K562 (cell line): Measurements from ENCODE around the gene ALG11. TPM values are rescaled to one million over a fixed set of nuclear protein-coding genes. Genes with fewer than 3 reads are reported as not detected.

Source experiments
- ARHGAP35 ChIP-seq: fragments of 450-650 bp; IDR thresholded peaks from 2 replicates; pipeline ENCODE4 v1.6.1; 2018; ENCODE audit not compliant: partially characterized antibody
- ARID3A ChIP-seq: IDR thresholded peaks from 2 replicates; pipeline ENCODE4 v1.6.1; 2012; ENCODE audit warnings: low read depth, low read length, improper control_type of control experiment, borderline replicate concordance
- CTBP1 ChIP-seq: fragments of 450-650 bp; IDR thresholded peaks from 2 replicates; pipeline ENCODE4 v1.6.1; 2016; ENCODE audit warnings: borderline replicate concordance
- CUX1 ChIP-seq: fragments of 200-800 bp; sonication (Bioruptor generic); IDR thresholded peaks from 2 replicates; pipeline ENCODE4 v1.6.1; 2016; ENCODE audit warnings: missing genetic modification characterization, missing compliant biosample characterization
- ELF4 ChIP-seq: fragments of 450-650 bp; formaldehyde crosslinking; IDR thresholded peaks from 2 replicates; pipeline ENCODE4 v1.4.0; 2022; ENCODE audit warnings: missing genetic modification characterization
- GMEB1 ChIP-seq: fragments of 250-450 bp; sonication (Bioruptor Pico); IDR thresholded peaks from 2 replicates; pipeline ENCODE4 v1.4.0; 2020; ENCODE audit warnings: mild to moderate bottlenecking
- HEY1 ChIP-seq: fragments of 250-450 bp; sonication (Bioruptor Pico); IDR thresholded peaks from 2 replicates; pipeline ENCODE4 v1.5.0; 2020; ENCODE audit warnings: mild to moderate bottlenecking, moderate library complexity, borderline replicate concordance
- MCM3 ChIP-seq: fragments of 450-650 bp; IDR thresholded peaks from 2 replicates; pipeline ENCODE4 v1.6.1; 2016
- MCM5 ChIP-seq: fragments of 450-650 bp; IDR thresholded peaks from 2 replicates; pipeline ENCODE4 v1.6.1; 2016; ENCODE audit warnings: low read depth
- MCM7 ChIP-seq, 2 experiments: fragments of 450-650 bp; IDR thresholded peaks; 2 replicates each; pipeline ENCODE4 v1.6.1; 2016 to 2018
- NFYB ChIP-seq: IDR thresholded peaks from 2 replicates; pipeline ENCODE4 v1.6.1; 2011; ENCODE audit warnings: mild to moderate bottlenecking, moderate library complexity; ENCODE audit not compliant: insufficient read length; ENCODE audit errors: extremely low read depth
- POLR2B ChIP-seq: fragments of 450-650 bp; IDR thresholded peaks from 2 replicates; pipeline ENCODE4 v1.6.1; 2018; ENCODE audit warnings: low read depth; ENCODE audit not compliant: partially characterized antibody
- SIRT6 ChIP-seq: IDR thresholded peaks from one replicate; pipeline ENCODE4 v1.6.1; 2012; ENCODE audit warnings: low read depth, mild to moderate bottlenecking, control low read depth, inconsistent platforms, low read length, moderate library complexity
- SRSF3 ChIP-seq: fragments of 200-400 bp; formaldehyde crosslinking; IDR thresholded peaks from 2 replicates; pipeline ENCODE4 v1.6.1; 2016; ENCODE audit warnings: mild to moderate bottlenecking, low read length, moderate library complexity; ENCODE audit not compliant: insufficient read depth
- ZFP30 ChIP-seq: fragments of 250-450 bp; sonication (Bioruptor Pico); IDR thresholded peaks from 2 replicates; pipeline ENCODE4 v1.8.0; 2022; ENCODE audit warnings: moderate library complexity, mild to moderate bottlenecking, inconsistent platforms, borderline replicate concordance
- ZNF282 ChIP-seq: sonication (generic); formaldehyde crosslinking; IDR thresholded peaks from 2 replicates; pipeline ENCODE4 v1.8.1; 2023; ENCODE audit warnings: missing genetic modification reagents
- ZNF511 ChIP-seq: sonication (generic); formaldehyde crosslinking; IDR thresholded peaks from 2 replicates; pipeline ENCODE4 v1.8.0; 2022; ENCODE audit warnings: mild to moderate bottlenecking, missing genetic modification reagents
- ZNF551 ChIP-seq: fragments of 250-450 bp; sonication (Bioruptor Pico); IDR thresholded peaks from 2 replicates; pipeline ENCODE4 v1.5.0; 2021; ENCODE audit warnings: mild to moderate bottlenecking, moderate library complexity
- ZNF584 ChIP-seq: fragments of 200-800 bp; sonication (Bioruptor generic); IDR thresholded peaks from 2 replicates; pipeline ENCODE4 v1.6.1; 2016; ENCODE audit warnings: low read depth, mild to moderate bottlenecking, missing genetic modification characterization, missing compliant biosample characterization
- polyA plus RNA-seq, 8 experiments: library from polyadenylated mRNA; depleted of rRNA in 4 of 8; stranded (reverse) in 5 of 8; unstranded in 3 of 8; fragments of >200 nt; fragmentation: Nextera tagmentation in 2 of 8; fragmentation: Illumina TruSeq in 1 of 8; extraction: Ambion mirVana in 2 of 8; extraction: Trizol in 1 of 8; gene quantifications; 2 replicates each; pipeline versions ENCODE4 v1.2.1 to v1.2.3, GENCODE V29; 2011 to 2014; ENCODE audit warnings: inconsistent platforms in 1 of 8, missing spikeins in 1 of 8
- total RNA-seq, 7 experiments: library from RNA; depleted of rRNA in 6 of 7; stranded (reverse); fragments of >200 nt in 6 of 7; fragmentation: Illumina TruSeq in 2 of 7; extraction: Trizol in 2 of 7; gene quantifications; 2 replicates each; pipeline versions ENCODE4 v1.2.1 to v1.2.3, GENCODE V29; 2011 to 2021; ENCODE audit warnings: low replicate concordance in 1 of 7

The ALG11 gene
- total and polyA plus RNA-seq, 9 of the 15 experiments (the other 6 are each of a cell fraction or from before 2014, with no cell fraction given): 7.3 to 19.2 (median 16.3) TPM

- TF ChIP-seq SRSF3 (no peak), MCM3 (no peak), MCM7 (IDR thresholded peaks at IDR 0.05) (no peak), ZNF551 (CRISPR knock-in tag) (no peak), ZNF511 (CRISPR knock-in tag) (no peak), SIRT6 (no peak), ARHGAP35 (no peak), CUX1 (CRISPR knock-in tag) (no peak), MCM5 (no peak), ZFP30 (CRISPR knock-in tag) (no peak), ARID3A (no peak), ELF4 (CRISPR knock-in tag) (no peak), ZNF584 (CRISPR knock-in tag) (no peak), POLR2B (peak; percentile 20), HEY1 (CRISPR knock-in tag) (no peak), CTBP1 (no peak), NFYB (no peak), GMEB1 (no peak), ZNF282 (CRISPR knock-in tag) (no peak)
Observed at GRCh38 chr13:51978796-51979556, 33.2 kb upstream of the ALG11 start (continued).
